KMS-11 (cell line): ENCODE results near the gene TPX2.

Experiments used
- H2AFZ ChIP-seq: fragments of 200-600 bp; sonication (generic); 2 replicates; pipeline ENCODE4 v1.6.1; 2016; ENCODE audit warnings: antibody characterized with exemption, mixed run types, low read depth
- H3K27ac ChIP-seq: fragments of 200-600 bp; sonication (generic); 2 replicates; pipeline ENCODE4 v1.6.1; 2016; ENCODE audit warnings: mild to moderate bottlenecking, mixed run types
- H3K27me3 ChIP-seq: fragments of 200-600 bp; sonication (generic); 2 replicates; pipeline ENCODE4 v1.6.1; 2017; ENCODE audit warnings: mild to moderate bottlenecking, low read depth, mixed run types, moderate library complexity; ENCODE audit not compliant: insufficient read depth
- H3K36me3 ChIP-seq: fragments of 200-600 bp; sonication (generic); 2 replicates; pipeline ENCODE4 v1.6.1; 2017; ENCODE audit warnings: mild to moderate bottlenecking, mixed run types; ENCODE audit not compliant: insufficient read depth
- H3K4me1 ChIP-seq: fragments of 200-600 bp; sonication (generic); 2 replicates; pipeline ENCODE4 v1.6.1; 2016; ENCODE audit warnings: mild to moderate bottlenecking, low read depth, mixed run types; ENCODE audit not compliant: poor library complexity, severe bottlenecking
- H3K4me2 ChIP-seq: fragments of 200-600 bp; sonication (generic); 2 replicates; pipeline ENCODE4 v1.7.0; 2016; ENCODE audit warnings: mild to moderate bottlenecking, mixed run types
- H3K4me3 ChIP-seq: fragments of 200-600 bp; sonication (generic); IDR thresholded peaks from 2 replicates; pipeline ENCODE4 v1.6.1; 2017; ENCODE audit warnings: low read depth, low read length, mixed read lengths; ENCODE audit not compliant: insufficient read depth
- H3K79me2 ChIP-seq: fragments of 200-600 bp; sonication (generic); 2 replicates; pipeline ENCODE4 v1.6.1; 2016; ENCODE audit warnings: low read depth, mixed run types; ENCODE audit not compliant: insufficient read depth
- H3K9ac ChIP-seq: fragments of 200-600 bp; sonication (generic); 2 replicates; pipeline ENCODE4 v1.6.1; 2016; ENCODE audit warnings: mild to moderate bottlenecking, mixed run types
- H4K20me1 ChIP-seq: fragments of 200-600 bp; sonication (generic); 2 replicates; pipeline ENCODE4 v1.6.1; 2016; ENCODE audit warnings: mild to moderate bottlenecking, mixed run types; ENCODE audit not compliant: insufficient read depth
- TF ChIP-seq, protein P1 (sequence below): fragments of 200-600 bp; sonication (generic); conservative IDR thresholded peaks from 2 replicates; pipeline ENCODE4 v1.6.1; 2017; ENCODE audit warnings: low read depth, mild to moderate bottlenecking, antibody characterized with exemption, low read length, moderate library complexity, mixed read lengths

TPX2 gene

DNA sequence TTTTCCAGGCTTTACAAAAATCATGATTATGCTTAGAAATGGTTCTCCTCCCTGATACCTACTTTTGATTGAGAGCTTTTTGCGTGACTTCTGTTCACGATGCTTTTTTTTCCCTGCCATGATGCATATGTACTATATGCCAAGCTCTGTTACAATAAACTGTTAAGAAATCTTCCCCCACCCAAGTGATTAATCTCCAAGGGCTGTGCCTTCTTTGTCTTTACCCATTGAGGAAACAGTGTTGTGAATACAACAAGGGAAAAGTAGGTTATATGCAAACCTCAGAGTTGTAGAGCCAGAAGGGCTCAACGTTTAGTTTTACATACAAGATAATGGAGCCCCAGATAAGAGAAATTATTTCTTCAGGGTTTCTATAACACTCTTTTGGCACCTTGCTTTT lies 46.0 kb downstream of the TPX2 start:
- Histone ChIP-seq H3K4me1 (no peaks in the 10 kb centered on the region), H2AFZ (no peak overlapping the region), H4K20me1 (no peaks in the 10 kb centered on the region), H3K27me3 (no peaks in the 10 kb centered on the region), H3K9ac (no peak overlapping the region), H3K27ac (no peak overlapping the region), H3K36me3 (peaks cover 31% of the 10 kb centered on the region; the same call in 1 of the 2 replicates), H3K4me2 (no peak overlapping the region), H3K4me3 (no peak overlapping the region), H3K79me2 (no peaks in the 10 kb centered on the region)
- TF ChIP-seq, protein P1, sequence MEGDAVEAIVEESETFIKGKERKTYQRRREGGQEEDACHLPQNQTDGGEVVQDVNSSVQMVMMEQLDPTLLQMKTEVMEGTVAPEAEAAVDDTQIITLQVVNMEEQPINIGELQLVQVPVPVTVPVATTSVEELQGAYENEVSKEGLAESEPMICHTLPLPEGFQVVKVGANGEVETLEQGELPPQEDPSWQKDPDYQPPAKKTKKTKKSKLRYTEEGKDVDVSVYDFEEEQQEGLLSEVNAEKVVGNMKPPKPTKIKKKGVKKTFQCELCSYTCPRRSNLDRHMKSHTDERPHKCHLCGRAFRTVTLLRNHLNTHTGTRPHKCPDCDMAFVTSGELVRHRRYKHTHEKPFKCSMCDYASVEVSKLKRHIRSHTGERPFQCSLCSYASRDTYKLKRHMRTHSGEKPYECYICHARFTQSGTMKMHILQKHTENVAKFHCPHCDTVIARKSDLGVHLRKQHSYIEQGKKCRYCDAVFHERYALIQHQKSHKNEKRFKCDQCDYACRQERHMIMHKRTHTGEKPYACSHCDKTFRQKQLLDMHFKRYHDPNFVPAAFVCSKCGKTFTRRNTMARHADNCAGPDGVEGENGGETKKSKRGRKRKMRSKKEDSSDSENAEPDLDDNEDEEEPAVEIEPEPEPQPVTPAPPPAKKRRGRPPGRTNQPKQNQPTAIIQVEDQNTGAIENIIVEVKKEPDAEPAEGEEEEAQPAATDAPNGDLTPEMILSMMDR: no peak

DNA sequence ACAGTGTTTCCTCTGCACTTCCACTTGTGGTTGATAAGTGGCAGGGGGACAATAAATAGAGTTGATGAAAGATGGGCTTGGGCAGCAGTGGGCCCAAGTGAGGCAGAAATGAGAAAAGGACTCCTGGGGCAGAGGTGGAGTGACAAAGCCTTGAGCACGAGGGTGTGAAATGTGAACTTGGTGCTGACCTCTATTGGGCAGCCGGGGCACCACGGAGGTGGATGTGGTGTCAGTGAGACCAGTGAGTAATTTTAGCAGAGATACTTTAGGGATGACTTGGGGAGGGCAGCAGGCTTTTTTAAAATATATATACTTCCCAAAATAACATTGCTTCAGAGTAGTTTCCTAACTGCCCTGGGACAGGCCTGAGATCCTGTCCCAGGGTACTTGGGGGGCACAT lies 49.5 kb downstream of the TPX2 start:
- Histone ChIP-seq H3K27me3 (no peaks in the 10 kb centered on the region), H3K79me2 (no peaks in the 10 kb centered on the region), H3K36me3 (peaks cover 20% of the 10 kb centered on the region; the same call in 1 of the 2 replicates), H2AFZ (no peak overlapping the region), H3K4me3 (no peak overlapping the region), H3K4me2 (no peak overlapping the region), H3K27ac (no peak overlapping the region), H3K9ac (no peak overlapping the region), H4K20me1 (no peaks in the 10 kb centered on the region), H3K4me1 (no peaks in the 10 kb centered on the region)
- TF ChIP-seq, protein P1: 0 out of 2 replicates have a peak, but pooled peaks have one; percentile 17

- H3K4me1 ChIP-seq: no peaks in the 10 kb centered on the region
- no peak overlapping the region for H3K4me2 ChIP-seq
- no peak overlapping the region for H3K4me3 ChIP-seq
- no peak overlapping the region for H3K9ac ChIP-seq
- H3K27ac ChIP-seq: no peak overlapping the region
- H3K79me2 ChIP-seq: no peaks in the 10 kb centered on the region
- no peaks in the 10 kb centered on the region for H4K20me1 ChIP-seq
- no peak overlapping the region for H2AFZ ChIP-seq
- TF ChIP-seq, protein P1: no peak
- H3K36me3 ChIP-seq: peaks cover 16% of the 10 kb centered on the region; the same call in 1 of the 2 replicates
- no peaks in the 10 kb centered on the region for H3K27me3 ChIP-seq
Measured at GRCh38 chr20:31790401-31790800, 51.3 kb downstream of the TPX2 start.

- no peak overlapping the region for H3K4me2 ChIP-seq
- peaks cover 15% of the 10 kb centered on the region; the same call in 1 of the 2 replicates for H3K36me3 ChIP-seq
- no peaks in the 10 kb centered on the region for H3K79me2 ChIP-seq
- H3K27me3 ChIP-seq: no peaks in the 10 kb centered on the region
- H2AFZ ChIP-seq: no peak overlapping the region
- no peaks in the 10 kb centered on the region for H4K20me1 ChIP-seq
- no peak overlapping the region for H3K27ac ChIP-seq
- H3K4me3 ChIP-seq: no peak overlapping the region
- TF ChIP-seq, protein P1: no peak
- no peak overlapping the region for H3K9ac ChIP-seq
- H3K4me1 ChIP-seq: no peaks in the 10 kb centered on the region
Measured at GRCh38 chr20:31797364-31797763, 58.3 kb downstream of the TPX2 start.
